Measurements from ENCODE around the gene CBX2. TPM values are rescaled to one million over a fixed set of nuclear protein-coding genes. Genes with fewer than 3 reads are reported as not detected.

Gene CBX2
- total and polyA plus RNA-seq, 2 of the 4 experiments (the other 2 are of a cell fraction): 2.0 to 3.2 TPM

DNA sequence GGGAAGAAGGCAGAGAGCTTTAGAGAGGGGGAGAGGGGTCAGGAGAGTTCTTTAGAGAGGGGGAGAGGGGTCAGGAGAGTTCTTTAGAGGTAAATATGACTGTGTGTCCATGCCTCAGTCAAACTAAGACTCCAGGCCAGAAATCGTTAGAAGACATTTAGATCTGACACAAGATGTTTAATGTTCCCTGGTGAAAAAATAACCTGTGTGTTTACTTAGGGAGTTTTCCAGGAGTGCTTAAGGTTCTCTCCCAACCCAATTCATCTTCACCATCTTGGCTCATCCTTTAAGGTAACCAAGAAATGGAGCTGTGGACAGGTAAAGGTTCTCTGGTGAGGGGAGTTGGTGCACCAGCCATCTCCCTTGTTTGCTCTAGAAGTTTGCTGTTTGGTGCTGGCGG is 51.5 kb downstream of the CBX2 start:
- Histone ChIP-seq H4K91ac (ENCODE audit: insufficient read depth, low read depth, low read length) (no peak overlapping the region), H3K79me1 (ENCODE audit: low read depth in 1 of 2, low read length in 2 of 2) (peaks cover 0 to 13% of the 10 kb centered on the region in 2 experiments; a peak in 2 of 4 replicates), H2BK15ac (ENCODE audit: low read depth, low read length) (no peak overlapping the region), H3K23ac (ENCODE audit: low read depth, low read length) (no peak overlapping the region), H4K8ac (ENCODE audit: low read depth in 2 of 2, low read length in 2 of 2) (no peak overlapping the region), H3K27me3 (ENCODE audit: control insufficient read depth, insufficient read depth, low read length) (no peaks in the 10 kb centered on the region), H3K18ac (ENCODE audit: low read depth, low read length) (no peak overlapping the region), H3K9me1 (ENCODE audit: insufficient read depth, low read length) (peaks cover 20% of the 10 kb centered on the region), H2AFZ (replicated peaks; ENCODE audit: low read length, poor library complexity) (no peak overlapping the region), H3K27ac (ENCODE audit: insufficient read depth, low read length) (no peak overlapping the region), H3K9me3 (ENCODE audit: control insufficient read depth, insufficient read depth, low read length) (no peaks in the 10 kb centered on the region), H2BK120ac (ENCODE audit: low read depth, low read length) (no peak overlapping the region), H2BK20ac (ENCODE audit: low read depth, low read length) (no peak overlapping the region), H4K20me1 (ENCODE audit: insufficient read depth, low read length) (peaks cover 19% of the 10 kb centered on the region), H3K36me3 (ENCODE audit: control insufficient read depth, insufficient read depth, low read length) (peaks cover 13% of the 10 kb centered on the region; the same call in 1 of the 2 replicates), H3K4me2 (ENCODE audit: low read depth, low read length) (no peak overlapping the region), H4K5ac (ENCODE audit: low read depth, low read length) (no peak overlapping the region), H2AK5ac (ENCODE audit: low read depth, low read length) (no peak overlapping the region), H2AK9ac (replicated peaks; ENCODE audit: low read depth, low read length, poor library complexity) (no peak overlapping the region), H3K56ac (ENCODE audit: extremely low read depth, insufficient read depth, low read length) (no peak overlapping the region), H2BK5ac (ENCODE audit: low read depth, low read length, poor library complexity, severe bottlenecking) (no peak overlapping the region), H3K4me1 (ENCODE audit: control insufficient read depth, insufficient read depth, low read length) (peaks cover 14% of the 10 kb centered on the region), H3K4ac (ENCODE audit: low read depth, low read length) (no peak overlapping the region), H3K4me3 (ENCODE audit: insufficient read depth, low read depth, low read length) (no peak overlapping the region), H3K14ac (replicated peaks; ENCODE audit: low read depth, low read length) (no peak overlapping the region), H3K9ac (ENCODE audit: low read depth, low read length) (no peak overlapping the region)
- intact Hi-C loops (cut with micrococcal nuclease): no loop called here
- dilution Hi-C loops (cut with HindIII; ENCODE audit: low sequenced_read_pairs, unreplicated experiment): no loop called here
- ATAC-seq (ENCODE audit: low read depth): no peak
- ChIA-PET CTCF (interaction anchor here (1.0 kb wide), 1 partner anchor 163 kb away, joined by 3 read pairs; no protein-coding TSS in a partner anchor), POLR2A (ENCODE audit: unreplicated experiment) (no interaction called here)
- in situ Hi-C loops (cut with MboI; ENCODE audit: low sequenced_read_pairs): no loop called here
- 100% methylated on average over 1 of the region's 2 CpGs; no CpG with 5 or more reads in 1 of the 2 experiments for WGBS, 2 experiments (ENCODE audit: extremely low coverage in 2 of 2, insufficient read length in 1 of 2)
- no peak for DNase-seq
- TF ChIP-seq, protein P1, sequence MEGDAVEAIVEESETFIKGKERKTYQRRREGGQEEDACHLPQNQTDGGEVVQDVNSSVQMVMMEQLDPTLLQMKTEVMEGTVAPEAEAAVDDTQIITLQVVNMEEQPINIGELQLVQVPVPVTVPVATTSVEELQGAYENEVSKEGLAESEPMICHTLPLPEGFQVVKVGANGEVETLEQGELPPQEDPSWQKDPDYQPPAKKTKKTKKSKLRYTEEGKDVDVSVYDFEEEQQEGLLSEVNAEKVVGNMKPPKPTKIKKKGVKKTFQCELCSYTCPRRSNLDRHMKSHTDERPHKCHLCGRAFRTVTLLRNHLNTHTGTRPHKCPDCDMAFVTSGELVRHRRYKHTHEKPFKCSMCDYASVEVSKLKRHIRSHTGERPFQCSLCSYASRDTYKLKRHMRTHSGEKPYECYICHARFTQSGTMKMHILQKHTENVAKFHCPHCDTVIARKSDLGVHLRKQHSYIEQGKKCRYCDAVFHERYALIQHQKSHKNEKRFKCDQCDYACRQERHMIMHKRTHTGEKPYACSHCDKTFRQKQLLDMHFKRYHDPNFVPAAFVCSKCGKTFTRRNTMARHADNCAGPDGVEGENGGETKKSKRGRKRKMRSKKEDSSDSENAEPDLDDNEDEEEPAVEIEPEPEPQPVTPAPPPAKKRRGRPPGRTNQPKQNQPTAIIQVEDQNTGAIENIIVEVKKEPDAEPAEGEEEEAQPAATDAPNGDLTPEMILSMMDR (conservative IDR thresholded peaks at IDR 0.05; ENCODE audit: low read depth, low read length): no peak
- no peak for TF ChIP-seq MXI1 (IDR thresholded peaks at IDR 0.05; ENCODE audit: borderline replicate concordance, low read depth, low read length)
- TF ChIP-seq, protein P2, sequence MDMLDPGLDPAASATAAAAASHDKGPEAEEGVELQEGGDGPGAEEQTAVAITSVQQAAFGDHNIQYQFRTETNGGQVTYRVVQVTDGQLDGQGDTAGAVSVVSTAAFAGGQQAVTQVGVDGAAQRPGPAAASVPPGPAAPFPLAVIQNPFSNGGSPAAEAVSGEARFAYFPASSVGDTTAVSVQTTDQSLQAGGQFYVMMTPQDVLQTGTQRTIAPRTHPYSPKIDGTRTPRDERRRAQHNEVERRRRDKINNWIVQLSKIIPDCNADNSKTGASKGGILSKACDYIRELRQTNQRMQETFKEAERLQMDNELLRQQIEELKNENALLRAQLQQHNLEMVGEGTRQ (IDR thresholded peaks at IDR 0.05; ENCODE audit: low read depth, low read length): no peak
- TF ChIP-seq CEBPB (IDR thresholded peaks at IDR 0.05; ENCODE audit: low read depth, low read length): no peak
- TF ChIP-seq POLR2A (IDR thresholded peaks at IDR 0.05; ENCODE audit: low read depth, low read length): no peak
- TF ChIP-seq RAD21 (IDR thresholded peaks at IDR 0.05; ENCODE audit: low read length): no peak
- TF ChIP-seq RFX5 (IDR thresholded peaks at IDR 0.05; ENCODE audit: low read depth, low read length): no peak
- TF ChIP-seq CHD1 (IDR thresholded peaks at IDR 0.05; ENCODE audit: low read depth, low read length): no peak
- TF ChIP-seq MAZ (IDR thresholded peaks at IDR 0.05; ENCODE audit: borderline replicate concordance, low read depth, low read length): no peak
- no peak for TF ChIP-seq RCOR1 (IDR thresholded peaks at IDR 0.05; ENCODE audit: insufficient replicate concordance, low read length)
- no peak for TF ChIP-seq FOS (IDR thresholded peaks at IDR 0.05; ENCODE audit: low read depth, low read length)
- no peak for TF ChIP-seq SMC3 (IDR thresholded peaks at IDR 0.05; ENCODE audit: low read depth, low read length)
- no peak for TF ChIP-seq BHLHE40 (IDR thresholded peaks at IDR 0.05; ENCODE audit: low read depth, low read length)
- TF ChIP-seq, protein P3, sequence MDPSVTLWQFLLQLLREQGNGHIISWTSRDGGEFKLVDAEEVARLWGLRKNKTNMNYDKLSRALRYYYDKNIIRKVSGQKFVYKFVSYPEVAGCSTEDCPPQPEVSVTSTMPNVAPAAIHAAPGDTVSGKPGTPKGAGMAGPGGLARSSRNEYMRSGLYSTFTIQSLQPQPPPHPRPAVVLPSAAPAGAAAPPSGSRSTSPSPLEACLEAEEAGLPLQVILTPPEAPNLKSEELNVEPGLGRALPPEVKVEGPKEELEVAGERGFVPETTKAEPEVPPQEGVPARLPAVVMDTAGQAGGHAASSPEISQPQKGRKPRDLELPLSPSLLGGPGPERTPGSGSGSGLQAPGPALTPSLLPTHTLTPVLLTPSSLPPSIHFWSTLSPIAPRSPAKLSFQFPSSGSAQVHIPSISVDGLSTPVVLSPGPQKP (IDR thresholded peaks at IDR 0.05; ENCODE audit: borderline replicate concordance, low read depth, low read length): no peak
- TF ChIP-seq NFE2L2 (IDR thresholded peaks at IDR 0.05; ENCODE audit: low read depth, low read length): no peak
- no peak for TF ChIP-seq MAFK (IDR thresholded peaks at IDR 0.05; ENCODE audit: low read depth, low read length)
- BruUV-seq (replicated peaks): no TSS peak
